Uterus (tissue), 2 donors: ENCODE data around the gene UBL3.

ENCODE experiments used
- POLR2A ChIP-seq, 2 donors: fragments of 450-650 bp; IDR thresholded peaks; one replicate each; pipeline ENCODE4 v1.6.1; 2016; ENCODE audit warnings: antibody characterized with exemption in 2 of 2, mild to moderate bottlenecking in 1 of 2, moderate library complexity in 1 of 2
- TF ChIP-seq, protein P1 (sequence below), 4 experiments: fragments of 200-600 bp in 2 of 4; fragments of 450-650 bp in 2 of 4; sonication (generic) in 2 of 4; IDR thresholded peaks; one replicate each; pipeline ENCODE4 v1.5.1; 2016 to 2019; ENCODE audit warnings: antibody characterized with exemption in 4 of 4, mild to moderate bottlenecking in 2 of 4, moderate library complexity in 1 of 4

DNA sequence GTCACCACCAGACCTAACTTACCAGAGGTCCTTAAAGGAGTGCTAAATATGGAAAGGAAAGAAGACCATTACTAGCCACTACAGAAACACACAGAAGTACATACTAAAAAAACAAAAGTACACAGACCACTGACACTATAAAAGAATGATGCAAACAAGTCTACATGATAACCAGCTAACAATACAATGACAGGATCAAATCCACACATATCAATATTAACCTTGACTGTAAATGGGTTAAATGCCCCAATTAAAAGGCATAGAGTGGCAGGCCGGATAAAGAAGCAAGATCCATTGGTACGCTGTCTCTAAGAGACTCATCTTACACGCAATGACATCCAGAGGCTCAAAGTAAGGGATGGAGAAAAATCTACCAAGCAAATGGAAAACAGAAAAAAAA is 47.2 kb downstream of the UBL3 start:
- TF ChIP-seq, protein P1, sequence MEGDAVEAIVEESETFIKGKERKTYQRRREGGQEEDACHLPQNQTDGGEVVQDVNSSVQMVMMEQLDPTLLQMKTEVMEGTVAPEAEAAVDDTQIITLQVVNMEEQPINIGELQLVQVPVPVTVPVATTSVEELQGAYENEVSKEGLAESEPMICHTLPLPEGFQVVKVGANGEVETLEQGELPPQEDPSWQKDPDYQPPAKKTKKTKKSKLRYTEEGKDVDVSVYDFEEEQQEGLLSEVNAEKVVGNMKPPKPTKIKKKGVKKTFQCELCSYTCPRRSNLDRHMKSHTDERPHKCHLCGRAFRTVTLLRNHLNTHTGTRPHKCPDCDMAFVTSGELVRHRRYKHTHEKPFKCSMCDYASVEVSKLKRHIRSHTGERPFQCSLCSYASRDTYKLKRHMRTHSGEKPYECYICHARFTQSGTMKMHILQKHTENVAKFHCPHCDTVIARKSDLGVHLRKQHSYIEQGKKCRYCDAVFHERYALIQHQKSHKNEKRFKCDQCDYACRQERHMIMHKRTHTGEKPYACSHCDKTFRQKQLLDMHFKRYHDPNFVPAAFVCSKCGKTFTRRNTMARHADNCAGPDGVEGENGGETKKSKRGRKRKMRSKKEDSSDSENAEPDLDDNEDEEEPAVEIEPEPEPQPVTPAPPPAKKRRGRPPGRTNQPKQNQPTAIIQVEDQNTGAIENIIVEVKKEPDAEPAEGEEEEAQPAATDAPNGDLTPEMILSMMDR (IDR thresholded peaks at IDR 0.05) = no peak
- TF ChIP-seq POLR2A (IDR thresholded peaks at IDR 0.05) = no peak
